Transverse colon (tissue), 4 donors: ENCODE results near the gene NUDC.

ENCODE experiments used
- CTCF ChIP-seq, 5 experiments: fragments of 200-600 bp in 3 of 5; fragments of 450-650 bp in 2 of 5; sonication (generic) in 3 of 5; IDR thresholded peaks; 1 replicate in 2 of 5; 2 replicates in 3 of 5; pipeline ENCODE4 v1.5.1; 2016 to 2017; ENCODE audit warnings: antibody characterized with exemption in 5 of 5, inconsistent platforms in 3 of 5, mild to moderate bottlenecking in 2 of 5, moderate library complexity in 1 of 5
- EP300 ChIP-seq: sonication (generic); formaldehyde crosslinking; IDR thresholded peaks from one replicate; pipeline ENCODE4 v1.6.1; 2017; ENCODE audit warnings: antibody characterized with exemption, low read depth
- POLR2A ChIP-seq: fragments of 450-650 bp; IDR thresholded peaks from one replicate; pipeline ENCODE4 v1.6.1; 2016; ENCODE audit warnings: antibody characterized with exemption, mild to moderate bottlenecking, moderate library complexity
- POLR2AphosphoS5 ChIP-seq, 3 donors: sonication (generic); formaldehyde crosslinking; IDR thresholded peaks; one replicate each; pipeline ENCODE4 v1.6.1; 2016; ENCODE audit warnings: antibody characterized with exemption in 3 of 3

GRCh38 chr1:26915204-26915842 is 6.2 kb upstream of the NUDC start:
- no peak for TF ChIP-seq CTCF (IDR thresholded peaks at IDR 0.05)
- no peak for TF ChIP-seq POLR2A
- TF ChIP-seq POLR2AphosphoS5 (IDR thresholded peaks at IDR 0.05): no peak
- TF ChIP-seq EP300: no peak
